T-cell (primary cell): ENCODE data around the gene LDB2. TPM values are rescaled to one million over a fixed set of nuclear protein-coding genes. Genes with fewer than 3 reads are reported as not detected.

Source experiments
- ATAC-seq, 4 experiments: fragments of 200-7000 bp in 3 of 4; fragments of 150-1000 bp in 1 of 4; cut with Tn5 transposase; replicated peaks in 1 of 4; 1 replicate in 3 of 4; 2 replicates in 1 of 4; pipeline ENCODE4 v1.10.0; 2021; ENCODE audit warnings: moderate library complexity in 3 of 4, mild to moderate bottlenecking in 2 of 4, moderate number of reproducible peaks in 1 of 4
- CTCF ChIA-PET, 2 donors: fragments of 300-600 bp; sonication (Branson Sonifier 250); formaldehyde crosslinking; loops; one replicate each; lab custom pipeline; 2022; ENCODE audit warnings: antibody characterized with exemption in 2 of 2; lab: Charles Lee
- POLR2A ChIA-PET, 2 donors: fragments of 300-600 bp; sonication (Branson Sonifier 250); formaldehyde crosslinking; loops; one replicate each; lab custom pipeline; 2022; ENCODE audit warnings: antibody characterized with exemption in 2 of 2; lab: Charles Lee
- DNase-seq, 35 experiments: peaks; one replicate each; pipeline versions ENCODE4 v3.0.0 to v3.0.0-alpha.2; 2013 to 2023
- H3K27ac ChIP-seq: one replicate; pipeline ENCODE4 v1.5.1; 2013; ENCODE audit warnings: low read length
- H3K27me3 ChIP-seq, 2 experiments: replicated peaks in 1 of 2; 1 replicate in 1 of 2; 2 replicates in 1 of 2; pipeline versions ENCODE4 v1.6.1 to v1.7.0; 2013; ENCODE audit warnings: low read length in 1 of 2, mixed read lengths in 1 of 2; ENCODE audit not compliant: control insufficient read depth in 2 of 2, insufficient read depth in 2 of 2; ENCODE audit errors: extremely low read depth in 1 of 2
- H3K36me3 ChIP-seq, 2 donors: 1 replicate in 1 of 2; 2 replicates in 1 of 2; pipeline versions ENCODE4 v1.6.1 to v1.7.0; 2013; ENCODE audit warnings: low read length in 1 of 2; ENCODE audit not compliant: control insufficient read depth in 2 of 2, insufficient read depth in 1 of 2; ENCODE audit errors: extremely low read depth in 1 of 2
- H3K4me1 ChIP-seq, 2 experiments: 1 replicate in 1 of 2; 2 replicates in 1 of 2; pipeline versions ENCODE4 v1.6.1 to v1.7.0; 2013; ENCODE audit warnings: low read length in 2 of 2, mixed read lengths in 1 of 2; ENCODE audit not compliant: insufficient read depth in 2 of 2, control insufficient read depth in 1 of 2; ENCODE audit errors: extremely low read depth in 1 of 2
- H3K4me3 ChIP-seq, 2 donors: 1 replicate in 1 of 2; 2 replicates in 1 of 2; pipeline versions ENCODE4 v1.5.1 to v1.7.0; 2013; ENCODE audit warnings: mild to moderate bottlenecking in 2 of 2, low read length in 1 of 2, moderate library complexity in 1 of 2; ENCODE audit not compliant: control insufficient read depth in 1 of 2; ENCODE audit errors: extremely low read depth in 1 of 2
- H3K9me3 ChIP-seq: 2 replicates; pipeline ENCODE4 v1.7.0; 2013
- H3K27ac Mint-ChIP-seq, 2 donors: one replicate each; pipeline ENCODE4 v1.8.0; 2020 to 2021; ENCODE audit warnings: mild to moderate bottlenecking in 2 of 2, mixed read lengths in 2 of 2
- H3K27me3 Mint-ChIP-seq, 2 donors: one replicate each; pipeline ENCODE4 v1.8.0; 2021 to 2022; ENCODE audit warnings: mixed read lengths in 2 of 2
- H3K36me3 Mint-ChIP-seq: one replicate; pipeline ENCODE4 v1.8.0; 2021; ENCODE audit warnings: mixed read lengths
- H3K4me1 Mint-ChIP-seq, 3 donors: one replicate each; pipeline ENCODE4 v1.8.0; 2020 to 2022; ENCODE audit warnings: mixed read lengths in 3 of 3, mild to moderate bottlenecking in 1 of 3
- H3K4me3 Mint-ChIP-seq, 3 donors: one replicate each; pipeline ENCODE4 v1.8.0; 2020 to 2022; ENCODE audit warnings: mild to moderate bottlenecking in 3 of 3, mixed read lengths in 3 of 3, moderate library complexity in 3 of 3
- H3K9me3 Mint-ChIP-seq, 3 donors: one replicate each; pipeline ENCODE4 v1.8.0; 2020 to 2022; ENCODE audit warnings: mixed read lengths in 3 of 3
- WGBS: methylation state at CpG from one replicate; pipeline ENCODE4 v1.1.5; 2013; ENCODE audit warnings: missing lambda C conversion rate; ENCODE audit not compliant: insufficient coverage; 5-methylcytosine and 5-hydroxymethylcytosine counted together
- total RNA-seq, 35 experiments: library from RNA in 6 of 35; stranded (reverse) in 6 of 35; fragments of 120-200 nt in 1 of 35; gene quantifications; one replicate each; pipeline versions ENCODE4 v1.2.1 to v1.2.4 and lab custom pipeline; 2013 to 2026

The LDB2 gene
- total RNA-seq, 5 donors from 2014 or later (not counting 1 experiment from before 2014, with no cell fraction given), result 0.15 to 0.82 (median 0.39) TPM; not detected in 2

- no peak overlapping the region for H3K4me3 Mint-ChIP-seq
- no peak overlapping the region for H3K27ac ChIP-seq
- DNase-seq, result no peak
- H3K36me3 Mint-ChIP-seq, result no peaks in the 10 kb centered on the region
- H3K9me3 Mint-ChIP-seq, result no peaks in the 10 kb centered on the region
- H3K9me3 ChIP-seq, result no peaks in the 10 kb centered on the region
- no peaks in the 10 kb centered on the region for H3K4me1 ChIP-seq
- H3K27ac Mint-ChIP-seq, result no peak overlapping the region
- no peaks in the 10 kb centered on the region for H3K36me3 ChIP-seq
- no peak for ATAC-seq
- POLR2A ChIA-PET, result no interaction called here
- no peaks in the 10 kb centered on the region for H3K4me1 Mint-ChIP-seq
- H3K27me3 ChIP-seq, result no peaks in the 10 kb centered on the region
- H3K27me3 Mint-ChIP-seq, result peaks cover 0 to 3% of the 10 kb centered on the region in 2 donors
- H3K4me3 ChIP-seq, result no peak overlapping the region
- CTCF ChIA-PET, result no interaction called here
Observed at GRCh38 chr4:16852644-16853043, 45.8 kb downstream of the LDB2 start.

GRCh38 chr4:16852228-16852627 is 46.2 kb downstream of the LDB2 start:
- no peak overlapping the region for H3K27ac ChIP-seq
- DNase-seq, result no peak
- no peaks in the 10 kb centered on the region for H3K36me3 Mint-ChIP-seq
- H3K27me3 Mint-ChIP-seq, result peaks cover 0 to 3% of the 10 kb centered on the region in 2 donors
- POLR2A ChIA-PET, result no interaction called here
- no peak overlapping the region for H3K4me3 ChIP-seq
- WGBS, result no CpG with 5 or more reads among the region's 2 CpGs
- no peaks in the 10 kb centered on the region for H3K9me3 Mint-ChIP-seq
- no peaks in the 10 kb centered on the region for H3K9me3 ChIP-seq
- ATAC-seq, result no peak
- H3K36me3 ChIP-seq, result no peaks in the 10 kb centered on the region
- no peaks in the 10 kb centered on the region for H3K4me1 Mint-ChIP-seq
- CTCF ChIA-PET, result no interaction called here
- no peaks in the 10 kb centered on the region for H3K27me3 ChIP-seq
- H3K4me3 Mint-ChIP-seq, result no peak overlapping the region
- no peak overlapping the region for H3K27ac Mint-ChIP-seq
- H3K4me1 ChIP-seq, result no peaks in the 10 kb centered on the region

GRCh38 chr4:16846540-16847117 is 51.8 kb downstream of the LDB2 start:
- H3K9me3 ChIP-seq, result no peaks in the 10 kb centered on the region
- no peaks in the 10 kb centered on the region for H3K4me1 ChIP-seq
- no peak overlapping the region for H3K27ac ChIP-seq
- Mint-ChIP-seq H3K27ac (no peak overlapping the region), H3K36me3 (no peaks in the 10 kb centered on the region), H3K4me3 (no peak overlapping the region), H3K9me3 (no peaks in the 10 kb centered on the region), H3K4me1 (no peaks in the 10 kb centered on the region), H3K27me3 (peaks cover 0 to 3% of the 10 kb centered on the region in 2 donors)
- no peaks in the 10 kb centered on the region for H3K27me3 ChIP-seq
- H3K4me3 ChIP-seq, result no peak overlapping the region
- CTCF ChIA-PET, result no interaction called here
- WGBS, result no CpG with 5 or more reads among the region's 2 CpGs
- no peak for ATAC-seq
- DNase-seq, result no peak
- H3K36me3 ChIP-seq, result no peaks in the 10 kb centered on the region
- POLR2A ChIA-PET, result no interaction called here

- Histone ChIP-seq H3K4me3 (no peak overlapping the region), H3K27ac (no peak overlapping the region), H3K27me3 (no peaks in the 10 kb centered on the region), H3K36me3 (no peaks in the 10 kb centered on the region), H3K9me3 (no peaks in the 10 kb centered on the region), H3K4me1 (no peaks in the 10 kb centered on the region)
- ChIA-PET CTCF (no interaction called here), POLR2A (no interaction called here)
- Mint-ChIP-seq H3K9me3 (no peaks in the 10 kb centered on the region), H3K4me1 (no peaks in the 10 kb centered on the region), H3K27me3 (peaks cover 0 to 3% of the 10 kb centered on the region in 2 donors), H3K36me3 (no peaks in the 10 kb centered on the region), H3K27ac (no peak overlapping the region), H3K4me3 (no peak overlapping the region)
- WGBS, result 100% methylated on average over 1 of the region's 6 CpGs
- DNase-seq (no peak), ATAC-seq (no peak)
Observed at GRCh38 chr4:16844816-16845586, 53.4 kb downstream of the LDB2 start.

- Mint-ChIP-seq H3K4me1 (no peaks in the 10 kb centered on the region), H3K4me3 (no peak overlapping the region), H3K36me3 (no peaks in the 10 kb centered on the region), H3K27me3 (no peaks in the 10 kb centered on the region), H3K9me3 (no peaks in the 10 kb centered on the region), H3K27ac (no peak overlapping the region)
- no peaks in the 10 kb centered on the region for H3K27me3 ChIP-seq
- no peak overlapping the region for H3K27ac ChIP-seq
- no peak overlapping the region for H3K4me3 ChIP-seq
- ATAC-seq (no peak), DNase-seq (no peak)
- no peaks in the 10 kb centered on the region for H3K9me3 ChIP-seq
- CTCF ChIA-PET, result interaction anchor here in 1 of 2 donors (0.6 kb wide), 1 partner anchor 606 kb away, joined by 3 read pairs; no protein-coding TSS in a partner anchor
- H3K4me1 ChIP-seq, result no peaks in the 10 kb centered on the region
- POLR2A ChIA-PET, result no interaction called here
- H3K36me3 ChIP-seq, result no peaks in the 10 kb centered on the region
- 40% methylated on average over 1 of the region's 6 CpGs for WGBS
Observed at GRCh38 chr4:16843831-16844508, 54.5 kb downstream of the LDB2 start.

- WGBS, result 100% methylated on average over 2 of the region's 4 CpGs
- POLR2A ChIA-PET, result no interaction called here
- no peaks in the 10 kb centered on the region for H3K4me1 Mint-ChIP-seq
Observed at GRCh38 chr4:16838226-16838875, 60.1 kb downstream of the LDB2 start.

More at GRCh38 chr4:16838226-16838875, 60.1 kb downstream of the LDB2 start:
- ATAC-seq (no peak), DNase-seq (no peak)
- H3K9me3 ChIP-seq, result no peaks in the 10 kb centered on the region
- H3K4me1 ChIP-seq, result no peaks in the 10 kb centered on the region
- Mint-ChIP-seq H3K9me3 (no peaks in the 10 kb centered on the region), H3K4me3 (no peak overlapping the region), H3K36me3 (no peaks in the 10 kb centered on the region), H3K27ac (no peak overlapping the region), H3K27me3 (peaks cover 5 to 12% of the 10 kb centered on the region in 2 donors)
- no peaks in the 10 kb centered on the region for H3K36me3 ChIP-seq
- CTCF ChIA-PET, result interaction anchor here in 1 of 2 donors (0.8 kb wide), 1 partner anchor 10 kb away, joined by 3 read pairs; no protein-coding TSS in a partner anchor
- H3K27ac ChIP-seq, result no peak overlapping the region
- H3K4me3 ChIP-seq, result no peak overlapping the region
- no peaks in the 10 kb centered on the region for H3K27me3 ChIP-seq
